ENCODE results near the gene ANKRD11.
"Not testable (repeated sequence)": the region's sequence is repeated elsewhere in the genome, so short reads cannot be mapped to it uniquely, and the experiment has no call there.

Gene ANKRD11

DNA sequence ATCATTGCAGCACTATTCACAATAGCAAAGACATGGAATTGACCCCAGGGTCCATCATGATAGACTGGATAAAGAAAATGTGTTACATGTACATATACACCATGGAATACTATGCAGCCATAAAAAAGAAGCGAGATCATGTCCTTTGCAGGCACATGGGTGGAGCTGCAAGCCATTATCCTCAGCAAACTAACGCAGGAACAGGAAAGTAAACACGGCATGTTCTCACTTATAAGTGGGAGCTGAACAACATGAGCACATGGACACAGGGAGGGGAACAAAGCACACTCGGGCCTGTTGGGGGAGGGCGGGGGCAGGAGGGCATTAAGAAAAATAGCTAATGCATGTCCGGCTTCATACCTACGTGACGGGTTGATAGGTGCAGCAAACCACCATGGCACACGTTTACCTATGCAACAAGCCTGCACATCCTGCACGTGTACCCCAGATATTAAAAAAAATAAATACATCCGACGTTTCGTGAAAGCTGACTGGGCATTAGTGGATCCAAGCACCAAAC, 243.9 kb downstream of the ANKRD11 start:
- TF ChIP-seq, protein P1, sequence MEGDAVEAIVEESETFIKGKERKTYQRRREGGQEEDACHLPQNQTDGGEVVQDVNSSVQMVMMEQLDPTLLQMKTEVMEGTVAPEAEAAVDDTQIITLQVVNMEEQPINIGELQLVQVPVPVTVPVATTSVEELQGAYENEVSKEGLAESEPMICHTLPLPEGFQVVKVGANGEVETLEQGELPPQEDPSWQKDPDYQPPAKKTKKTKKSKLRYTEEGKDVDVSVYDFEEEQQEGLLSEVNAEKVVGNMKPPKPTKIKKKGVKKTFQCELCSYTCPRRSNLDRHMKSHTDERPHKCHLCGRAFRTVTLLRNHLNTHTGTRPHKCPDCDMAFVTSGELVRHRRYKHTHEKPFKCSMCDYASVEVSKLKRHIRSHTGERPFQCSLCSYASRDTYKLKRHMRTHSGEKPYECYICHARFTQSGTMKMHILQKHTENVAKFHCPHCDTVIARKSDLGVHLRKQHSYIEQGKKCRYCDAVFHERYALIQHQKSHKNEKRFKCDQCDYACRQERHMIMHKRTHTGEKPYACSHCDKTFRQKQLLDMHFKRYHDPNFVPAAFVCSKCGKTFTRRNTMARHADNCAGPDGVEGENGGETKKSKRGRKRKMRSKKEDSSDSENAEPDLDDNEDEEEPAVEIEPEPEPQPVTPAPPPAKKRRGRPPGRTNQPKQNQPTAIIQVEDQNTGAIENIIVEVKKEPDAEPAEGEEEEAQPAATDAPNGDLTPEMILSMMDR (IDR thresholded peaks at IDR 0.05; ENCODE audit: insufficient read depth, low read depth, low read length, missing control alignments) = peak; percentile 31
- H3K4me3 ChIP-seq (ENCODE audit: low read length) = peak overlapping the region; percentile 40
- no peak for DNase-seq (ENCODE audit: low read depth)

DNA sequence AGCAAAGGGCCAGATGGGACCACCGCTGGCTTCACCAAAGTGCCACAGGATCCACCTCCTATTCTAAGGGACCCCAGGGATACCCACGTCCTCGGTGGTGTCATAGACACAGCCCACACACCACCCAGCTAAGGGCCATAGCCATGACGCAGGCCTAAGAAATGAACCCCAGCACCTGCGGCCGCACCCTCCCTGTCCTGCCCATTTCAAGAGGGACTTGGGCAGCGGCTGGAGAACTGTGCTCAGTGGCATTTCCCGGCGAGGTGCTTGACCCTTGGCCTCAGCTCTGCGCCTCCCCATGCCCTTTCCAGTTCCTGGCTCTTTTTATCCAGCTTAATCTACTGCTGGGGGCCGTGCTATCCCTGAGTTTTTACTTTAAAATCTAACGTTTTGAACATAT, 245.6 kb downstream of the ANKRD11 start:
- DNase-seq (ENCODE audit: low read depth) = no peak
- TF ChIP-seq, protein P1 (IDR thresholded peaks at IDR 0.05; ENCODE audit: insufficient read depth, low read depth, low read length, missing control alignments) = no peak
- H3K4me3 ChIP-seq (ENCODE audit: low read length) = no peak overlapping the region

DNA sequence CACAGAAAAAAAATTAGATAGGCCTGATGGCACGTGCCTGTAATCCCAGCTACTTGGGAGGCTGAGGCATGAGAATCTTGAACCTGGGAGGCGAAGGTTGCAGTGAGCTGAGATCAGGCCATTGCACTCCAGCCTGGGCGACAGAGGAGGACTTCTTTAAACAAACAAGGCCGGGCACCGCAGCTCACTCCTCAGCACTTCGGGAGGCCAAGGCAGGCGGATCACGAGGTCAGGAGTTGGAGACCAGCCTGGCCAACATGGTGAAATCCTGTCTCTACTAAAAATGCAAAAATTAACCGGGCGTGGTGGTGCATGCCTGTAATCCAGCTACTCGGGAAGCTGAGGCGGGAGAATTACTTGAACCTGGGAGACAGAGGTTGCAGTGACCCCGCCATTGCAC, 246.1 kb downstream of the ANKRD11 start:
- H3K4me3 ChIP-seq (ENCODE audit: low read length); DNase-seq (ENCODE audit: low read depth): not testable (repeated sequence)

DNA sequence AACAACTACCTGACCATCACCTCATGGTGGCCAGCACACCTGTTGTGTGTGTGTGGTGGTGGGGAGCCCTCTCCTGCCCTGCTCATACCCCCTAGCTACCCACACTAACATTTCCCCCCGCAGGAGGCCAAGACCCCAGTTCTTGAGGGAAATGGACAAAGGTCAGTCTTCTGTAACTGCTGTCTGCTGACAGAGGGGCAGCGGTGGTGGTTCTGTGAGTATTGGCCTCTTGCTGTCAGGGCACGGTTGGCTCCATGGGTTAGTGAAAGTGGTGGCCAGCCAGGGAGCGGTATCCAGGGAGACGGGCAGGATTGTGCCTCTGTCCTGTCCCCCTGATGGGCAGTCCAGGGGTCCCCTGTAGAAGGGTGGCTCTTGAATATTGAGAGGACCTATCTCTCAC, 246.7 kb downstream of the ANKRD11 start:
- TF ChIP-seq, protein P1 (IDR thresholded peaks at IDR 0.05; ENCODE audit: insufficient read depth, low read depth, low read length, missing control alignments) = no peak
- no peak for DNase-seq (ENCODE audit: low read depth)
- no peak overlapping the region for H3K4me3 ChIP-seq (ENCODE audit: low read length)

DNA sequence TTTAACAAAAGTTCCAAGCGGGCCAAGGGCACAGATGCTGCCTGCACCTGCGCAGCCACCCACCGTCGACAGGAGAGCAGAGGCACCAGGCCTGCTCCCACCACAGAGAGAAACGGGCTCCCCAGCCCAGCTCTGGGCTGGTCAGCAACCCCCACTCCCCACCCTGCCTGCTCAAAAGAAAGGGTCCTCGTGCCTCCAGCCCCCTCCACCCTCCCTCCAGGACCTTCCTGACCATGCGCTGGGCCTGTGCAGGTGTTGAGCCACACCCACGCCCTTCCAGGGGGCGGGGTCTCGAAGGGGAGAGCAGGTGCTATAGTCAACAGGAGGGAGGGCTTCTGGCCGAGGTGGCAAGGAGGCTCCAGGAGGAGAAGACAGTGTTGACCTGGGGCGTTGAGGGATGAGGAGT, 247.6 kb downstream of the ANKRD11 start:
- no peak overlapping the region for H3K4me3 ChIP-seq (ENCODE audit: low read length)
- no peak for DNase-seq (ENCODE audit: low read depth)
- TF ChIP-seq, protein P1 (IDR thresholded peaks at IDR 0.05; ENCODE audit: insufficient read depth, low read depth, low read length, missing control alignments) = no peak

DNA sequence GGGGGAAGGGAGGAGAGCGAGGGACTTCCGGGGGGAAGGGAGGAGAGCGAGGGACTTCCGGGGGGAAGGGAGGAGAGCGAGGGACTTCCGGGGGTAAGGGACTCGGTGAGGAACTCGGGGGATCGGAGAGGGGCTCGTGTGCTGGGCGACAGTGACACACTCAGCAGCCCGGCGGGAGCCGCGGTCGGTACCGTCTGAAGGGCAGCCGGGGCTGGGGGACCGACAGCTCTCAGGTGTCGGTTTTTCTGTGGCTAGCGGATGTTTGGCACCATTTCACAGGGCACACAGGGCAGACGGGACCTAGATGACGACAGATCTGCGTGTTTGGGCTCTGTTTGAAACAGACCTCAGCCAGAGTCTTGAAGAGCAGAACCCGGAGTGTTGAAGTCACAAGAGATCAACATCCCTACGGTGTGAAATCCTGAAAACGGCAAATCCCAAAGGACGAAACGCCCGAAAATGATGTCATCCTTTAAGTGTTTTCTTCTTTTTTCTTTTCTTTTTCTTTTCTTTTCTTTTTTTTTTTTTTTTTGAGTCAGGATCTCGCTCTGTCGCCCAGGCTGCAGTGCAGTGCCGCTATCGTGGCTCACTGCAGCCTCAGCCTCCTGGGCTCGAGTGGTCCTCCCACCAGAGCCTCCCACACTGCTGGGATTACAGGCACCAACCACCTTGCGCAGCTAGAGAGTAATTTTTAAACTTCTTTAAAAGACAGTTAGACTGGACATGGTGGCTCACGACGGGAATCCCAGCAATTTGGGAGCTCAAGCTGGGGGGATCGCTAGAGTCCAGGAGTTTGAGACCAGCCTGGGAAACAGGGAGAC, 249.0 kb downstream of the ANKRD11 start:
- H3K4me3 ChIP-seq (ENCODE audit: low read length) = peak overlapping the region; percentile 91
- DNase-seq (ENCODE audit: low read depth) = peak; percentile 69
- TF ChIP-seq, protein P1 (IDR thresholded peaks at IDR 0.05; ENCODE audit: insufficient read depth, low read depth, low read length, missing control alignments) = no peak

DNA sequence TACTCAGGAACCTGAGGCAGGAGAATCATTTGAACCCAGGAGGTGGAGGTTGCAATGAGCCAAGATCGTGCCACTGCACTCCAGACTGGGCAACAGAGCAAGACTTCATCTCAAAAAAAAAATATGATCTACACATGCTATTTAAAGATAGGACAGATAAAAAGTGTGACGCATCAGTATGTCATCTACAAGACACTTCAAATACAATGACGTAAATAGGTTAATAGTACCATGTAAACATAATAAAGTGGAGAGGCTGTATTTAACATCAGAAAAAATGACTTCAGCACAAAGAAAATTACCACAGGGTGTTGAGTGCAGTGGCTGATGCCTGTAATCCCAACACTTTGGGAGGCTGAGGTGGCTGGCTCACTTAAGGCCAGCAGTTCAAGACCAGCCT, 252.6 kb downstream of the ANKRD11 start:
- H3K4me3 ChIP-seq (ENCODE audit: low read length) = no peak overlapping the region
- DNase-seq (ENCODE audit: low read depth) = no peak
- TF ChIP-seq, protein P1 (IDR thresholded peaks at IDR 0.05; ENCODE audit: insufficient read depth, low read depth, low read length, missing control alignments) = no peak
